ENCODE measurements around the gene ACTN1.

Gene ACTN1

GRCh38 chr14:68880581-68881105, 98.5 kb downstream of the ACTN1 start:
- H3K27ac ChIP-seq, result no peak overlapping the region
- no peak for TF ChIP-seq CTCF (conservative IDR thresholded peaks at IDR 0.05)
- TF ChIP-seq ZFX (IDR thresholded peaks at IDR 0.05), result no peak

- no peak overlapping the region for H3K27ac ChIP-seq
- no peak for TF ChIP-seq ZFX (IDR thresholded peaks at IDR 0.05)
- no peak for TF ChIP-seq CTCF (conservative IDR thresholded peaks at IDR 0.05)
Observed at GRCh38 chr14:68879841-68880575, 99.1 kb downstream of the ACTN1 start.

GRCh38 chr14:68879321-68879781, 99.8 kb downstream of the ACTN1 start:
- no peak for TF ChIP-seq ZFX (IDR thresholded peaks at IDR 0.05)
- TF ChIP-seq CTCF (conservative IDR thresholded peaks at IDR 0.05), result no peak
- H3K27ac ChIP-seq, result no peak overlapping the region

GRCh38 chr14:68878908-68879307, 100.2 kb downstream of the ACTN1 start:
- no peak for TF ChIP-seq ZFX (IDR thresholded peaks at IDR 0.05)
- TF ChIP-seq CTCF (conservative IDR thresholded peaks at IDR 0.05), result no peak
- H3K27ac ChIP-seq, result no peak overlapping the region

- no peak overlapping the region for H3K27ac ChIP-seq
- TF ChIP-seq CTCF (conservative IDR thresholded peaks at IDR 0.05) (no peak), ZFX (IDR thresholded peaks at IDR 0.05) (no peak)
Observed at GRCh38 chr14:68877993-68878575, 101.0 kb downstream of the ACTN1 start.

GRCh38 chr14:68876976-68877375, 102.1 kb downstream of the ACTN1 start:
- H3K27ac ChIP-seq, result no peak overlapping the region
- no peak for TF ChIP-seq CTCF (conservative IDR thresholded peaks at IDR 0.05)
- no peak for TF ChIP-seq ZFX (IDR thresholded peaks at IDR 0.05)

GRCh38 chr14:68874746-68875155, 104.4 kb downstream of the ACTN1 start:
- TF ChIP-seq CTCF (conservative IDR thresholded peaks at IDR 0.05), result no peak
- no peak for TF ChIP-seq ZFX (IDR thresholded peaks at IDR 0.05)
- no peak overlapping the region for H3K27ac ChIP-seq
